ENCODE measurements around the gene RBMS1. TPM values are rescaled to one million over a fixed set of nuclear protein-coding genes. Genes with fewer than 3 reads are reported as not detected.

RBMS1 gene
- total RNA-seq, 1 experiment from 2014 or later, result 61.9 TPM

GRCh38 chr2:160356485-160356884, 137.1 kb downstream of the RBMS1 start:
- no peaks in the 10 kb centered on the region for H3K36me3 Mint-ChIP-seq (ENCODE audit: insufficient read depth, unreplicated experiment)
- H3K27ac Mint-ChIP-seq (ENCODE audit: unreplicated experiment), result no peak overlapping the region
- no TSS peak for BruUV-seq (replicated peaks)
- peaks cover 26% of the 10 kb centered on the region for H3K4me1 Mint-ChIP-seq (ENCODE audit: low read depth, unreplicated experiment)
- CTCF ChIA-PET, result no interaction called here
- H3K4me3 Mint-ChIP-seq (ENCODE audit: low read depth, unreplicated experiment), result no peak overlapping the region
- intact Hi-C loops (cut with micrococcal nuclease; ENCODE audit: unreplicated experiment), result no loop called here
- H3K27me3 Mint-ChIP-seq (ENCODE audit: unreplicated experiment), result no peaks in the 10 kb centered on the region
- DNase-seq, result no peak
- TF ChIP-seq, protein P1, sequence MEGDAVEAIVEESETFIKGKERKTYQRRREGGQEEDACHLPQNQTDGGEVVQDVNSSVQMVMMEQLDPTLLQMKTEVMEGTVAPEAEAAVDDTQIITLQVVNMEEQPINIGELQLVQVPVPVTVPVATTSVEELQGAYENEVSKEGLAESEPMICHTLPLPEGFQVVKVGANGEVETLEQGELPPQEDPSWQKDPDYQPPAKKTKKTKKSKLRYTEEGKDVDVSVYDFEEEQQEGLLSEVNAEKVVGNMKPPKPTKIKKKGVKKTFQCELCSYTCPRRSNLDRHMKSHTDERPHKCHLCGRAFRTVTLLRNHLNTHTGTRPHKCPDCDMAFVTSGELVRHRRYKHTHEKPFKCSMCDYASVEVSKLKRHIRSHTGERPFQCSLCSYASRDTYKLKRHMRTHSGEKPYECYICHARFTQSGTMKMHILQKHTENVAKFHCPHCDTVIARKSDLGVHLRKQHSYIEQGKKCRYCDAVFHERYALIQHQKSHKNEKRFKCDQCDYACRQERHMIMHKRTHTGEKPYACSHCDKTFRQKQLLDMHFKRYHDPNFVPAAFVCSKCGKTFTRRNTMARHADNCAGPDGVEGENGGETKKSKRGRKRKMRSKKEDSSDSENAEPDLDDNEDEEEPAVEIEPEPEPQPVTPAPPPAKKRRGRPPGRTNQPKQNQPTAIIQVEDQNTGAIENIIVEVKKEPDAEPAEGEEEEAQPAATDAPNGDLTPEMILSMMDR (IDR thresholded peaks at IDR 0.05; ENCODE audit: unreplicated experiment), result no peak
- no peaks in the 10 kb centered on the region for H3K9me3 Mint-ChIP-seq (ENCODE audit: low read depth, unreplicated experiment)

- CTCF ChIA-PET, result no interaction called here
- BruUV-seq (replicated peaks), result no TSS peak
- no peak for DNase-seq
- TF ChIP-seq, protein P1 (IDR thresholded peaks at IDR 0.05; ENCODE audit: unreplicated experiment), result no peak
- Mint-ChIP-seq H3K9me3 (ENCODE audit: low read depth, unreplicated experiment) (no peaks in the 10 kb centered on the region), H3K27ac (ENCODE audit: unreplicated experiment) (no peak overlapping the region), H3K4me3 (ENCODE audit: low read depth, unreplicated experiment) (no peak overlapping the region), H3K27me3 (ENCODE audit: unreplicated experiment) (no peaks in the 10 kb centered on the region), H3K4me1 (ENCODE audit: low read depth, unreplicated experiment) (peaks cover 34% of the 10 kb centered on the region), H3K36me3 (ENCODE audit: insufficient read depth, unreplicated experiment) (no peaks in the 10 kb centered on the region)
- intact Hi-C loops (cut with micrococcal nuclease; ENCODE audit: unreplicated experiment), result no loop called here
Measured at GRCh38 chr2:160355080-160355479, 138.5 kb downstream of the RBMS1 start.

GRCh38 chr2:160354677-160355076, 138.9 kb downstream of the RBMS1 start:
- no TSS peak for BruUV-seq (replicated peaks)
- no peaks in the 10 kb centered on the region for H3K9me3 Mint-ChIP-seq (ENCODE audit: low read depth, unreplicated experiment)

GRCh38 chr2:160353813-160354212, 139.8 kb downstream of the RBMS1 start:
- no peak overlapping the region for H3K4me3 Mint-ChIP-seq (ENCODE audit: low read depth, unreplicated experiment)
- no peaks in the 10 kb centered on the region for H3K9me3 Mint-ChIP-seq (ENCODE audit: low read depth, unreplicated experiment)
- H3K27me3 Mint-ChIP-seq (ENCODE audit: unreplicated experiment), result no peaks in the 10 kb centered on the region
- CTCF ChIA-PET, result interaction anchor here (0.8 to 2.0 kb wide), 8 partner anchors 27 to 640 kb away, joined by 3 to 8 read pairs (median 3); no protein-coding TSS in a partner anchor
- no peak for DNase-seq
- H3K4me1 Mint-ChIP-seq (ENCODE audit: low read depth, unreplicated experiment), result peaks cover 47% of the 10 kb centered on the region
- no peak overlapping the region for H3K27ac Mint-ChIP-seq (ENCODE audit: unreplicated experiment)
- H3K36me3 Mint-ChIP-seq (ENCODE audit: insufficient read depth, unreplicated experiment), result peaks cover 9% of the 10 kb centered on the region
- TF ChIP-seq, protein P1 (IDR thresholded peaks at IDR 0.05; ENCODE audit: unreplicated experiment), result no peak
- no TSS peak for BruUV-seq (replicated peaks)
- intact Hi-C loops (cut with micrococcal nuclease; ENCODE audit: unreplicated experiment), result no loop called here

More at GRCh38 chr2:160354677-160355076, 138.9 kb downstream of the RBMS1 start:
- H3K4me1 Mint-ChIP-seq (ENCODE audit: low read depth, unreplicated experiment), result peaks cover 38% of the 10 kb centered on the region
- H3K27me3 Mint-ChIP-seq (ENCODE audit: unreplicated experiment), result no peaks in the 10 kb centered on the region
- no peak overlapping the region for H3K27ac Mint-ChIP-seq (ENCODE audit: unreplicated experiment)
- intact Hi-C loops (cut with micrococcal nuclease; ENCODE audit: unreplicated experiment), result no loop called here
- DNase-seq, result no peak
- CTCF ChIA-PET, result no interaction called here
- H3K4me3 Mint-ChIP-seq (ENCODE audit: low read depth, unreplicated experiment), result no peak overlapping the region
- H3K36me3 Mint-ChIP-seq (ENCODE audit: insufficient read depth, unreplicated experiment), result peaks cover 3% of the 10 kb centered on the region
- TF ChIP-seq, protein P1 (IDR thresholded peaks at IDR 0.05; ENCODE audit: unreplicated experiment), result no peak

Measured in Calu3 (cell line).